ENCODE data around the gene ACD. TPM values are rescaled to one million over a fixed set of nuclear protein-coding genes. Genes with fewer than 3 reads are reported as not detected.

The ACD gene
- total and polyA plus RNA-seq, 2 of the 8 experiments (the other 6 are each of a cell fraction or from before 2014, with no cell fraction given) = 34.8 to 58.0 TPM

GRCh38 chr16:67656344-67657016 lies 3.6 kb downstream of the ACD start:
- Histone ChIP-seq H3K27ac (ENCODE audit: low read depth, low read length) (no peak overlapping the region), H3K14ac (ENCODE audit: insufficient read length) (no peak overlapping the region), H3K18ac (ENCODE audit: extremely low read depth, low read length) (no peak overlapping the region), H3K4me2 (ENCODE audit: insufficient read depth in 1 of 2, low read depth in 2 of 2, low read length in 2 of 2) (no peak overlapping the region), H4K5ac (ENCODE audit: insufficient read length, low read depth, low read length) (no peak overlapping the region), H3K4me3 (ENCODE audit: extremely low read depth in 1 of 4, insufficient read depth in 2 of 4, low read depth in 3 of 4, low read length in 4 of 4) (no peak overlapping the region), H2AK5ac (ENCODE audit: low read depth, low read length) (no peak overlapping the region), H2BK5ac (ENCODE audit: low read depth, low read length) (no peak overlapping the region), H4K91ac (replicated peaks; ENCODE audit: insufficient read length, low read length) (no peak overlapping the region), H2AFZ (ENCODE audit: low read length) (no peak overlapping the region), H3K27me3 (replicated peaks in 1 of 4; ENCODE audit: control insufficient read depth in 3 of 4, extremely low read depth in 1 of 4, insufficient read depth in 3 of 4, low read length in 3 of 4) (peaks cover 0 to 13% (median 10%) of the 10 kb centered on the region in 4 experiments; a peak in 4 of 7 replicates), H3K56ac (replicated peaks; ENCODE audit: insufficient read length, low read depth, low read length) (no peak overlapping the region), H3K4ac (replicated peaks; ENCODE audit: insufficient read length, low read depth, low read length) (no peak overlapping the region), H4K20me1 (replicated peaks in 1 of 2; ENCODE audit: control insufficient read depth in 1 of 2, insufficient read depth in 2 of 2, low read length in 2 of 2) (peaks cover 3 to 14% of the 10 kb centered on the region in 2 experiments), H2BK12ac (ENCODE audit: low read depth, low read length) (no peak overlapping the region), H3K79me1 (ENCODE audit: low read depth, low read length) (no peaks in the 10 kb centered on the region; the same call in 1 of the 2 replicates), H3K23ac (ENCODE audit: insufficient read length) (no peak overlapping the region), H3K9me3 (ENCODE audit: insufficient read depth in 2 of 2, low read depth in 1 of 2, low read length in 1 of 2) (no peaks in the 10 kb centered on the region), H3K23me2 (ENCODE audit: low read depth, low read length) (peaks cover 19% of the 10 kb centered on the region), H3K36me3 (ENCODE audit: control insufficient read depth in 2 of 4, insufficient read depth in 4 of 4, low read length in 3 of 4) (peaks cover 0 to 4% (median 2%) of the 10 kb centered on the region in 4 experiments; a peak in 1 of 8 replicates), H2BK15ac (ENCODE audit: low read length) (no peak overlapping the region), H2BK120ac (replicated peaks; ENCODE audit: low read depth, low read length) (no peak overlapping the region), H3K9ac (replicated peaks in 1 of 4; ENCODE audit: extremely low read depth in 1 of 4, low read depth in 3 of 4, low read length in 3 of 4) (no peak overlapping the region), H2BK20ac (ENCODE audit: low read length) (no peak overlapping the region), H3K4me1 (replicated peaks in 1 of 4; ENCODE audit: control insufficient read depth in 3 of 4, insufficient read depth in 4 of 4, low read length in 3 of 4) (peaks cover 0 to 11% (median 5%) of the 10 kb centered on the region in 4 experiments; a peak in 5 of 7 replicates), H4K8ac (ENCODE audit: extremely low read depth, insufficient read depth, low read length) (no peak overlapping the region; the same call in 1 of the 2 replicates), H3K79me2 (ENCODE audit: control insufficient read depth in 1 of 2, insufficient read depth in 2 of 2, low read length in 2 of 2) (no peaks in the 10 kb centered on the region)
- DNase-seq (ENCODE audit: low read depth in 1 of 2, low spot score in 2 of 2) (no peak), FAIRE-seq (no peak)
- ChIA-PET CTCF (ENCODE audit: partially characterized antibody) (interaction anchor here (1.0 to 13.7 kb wide), 4 partner anchors 11 to 142 kb away, joined by 4 to 202 read pairs (median 16); partner anchors contain the start of gene CARMIL2), POLR2A (ENCODE audit: partially characterized antibody) (interaction anchor here (0.6 to 1.8 kb wide), 5 partner anchors 94 to 278 kb away, joined by 3 to 4 read pairs (median 3); partner anchors contain the start of gene CTCF)
- WGBS, 2 experiments (ENCODE audit: extremely low coverage in 1 of 2, insufficient coverage in 1 of 2, insufficient read length in 1 of 2, insufficient replicate concordance in 2 of 2, low coverage in 1 of 2, low lambda C conversion rate in 2 of 2, missing lambda C conversion rate in 1 of 2) = 89% methylated on average over 8 of the region's 9 CpGs; no CpG with 5 or more reads in 1 of the 2 experiments
- TF ChIP-seq PHF8 (conservative IDR thresholded peaks at IDR 0.05; ENCODE audit: low read depth, low read length) = no peak
- no peak for TF ChIP-seq CREB1 (IDR thresholded peaks at IDR 0.05)
- TF ChIP-seq JUND (IDR thresholded peaks at IDR 0.05; ENCODE audit: low read length) = no peak
- no peak for TF ChIP-seq SIN3A (conservative IDR thresholded peaks at IDR 0.05 in 1 of 2, IDR thresholded peaks at IDR 0.05 in 1 of 2; ENCODE audit: low read depth in 1 of 2, low read length in 2 of 2)
- TF ChIP-seq, protein P1, sequence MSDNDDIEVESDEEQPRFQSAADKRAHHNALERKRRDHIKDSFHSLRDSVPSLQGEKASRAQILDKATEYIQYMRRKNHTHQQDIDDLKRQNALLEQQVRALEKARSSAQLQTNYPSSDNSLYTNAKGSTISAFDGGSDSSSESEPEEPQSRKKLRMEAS (IDR thresholded peaks at IDR 0.05) = no peak
- TF ChIP-seq HDAC2 (IDR thresholded peaks at IDR 0.05; ENCODE audit: borderline replicate concordance in 1 of 2, low read depth in 2 of 2, low read length in 2 of 2) = no peak
- TF ChIP-seq HDAC6 (IDR thresholded peaks at IDR 0.05; ENCODE audit: low read depth, low read length) = no peak
- TF ChIP-seq NRF1 (IDR thresholded peaks at IDR 0.05; ENCODE audit: low read depth, low read length) = no peak
- TF ChIP-seq KDM5A (IDR thresholded peaks at IDR 0.05; ENCODE audit: low read length) = no peak
- TF ChIP-seq SP2 (IDR thresholded peaks at IDR 0.05; ENCODE audit: low read length) = no peak
- TF ChIP-seq EZH2 (IDR thresholded peaks at IDR 0.05; ENCODE audit: low read depth, low read length, severe bottlenecking) = no peak
